HL-60 (cell line): ENCODE measurements around the gene CERS6.

Source experiments
- TF ChIP-seq, protein P1 (sequence below): IDR thresholded peaks from one replicate; pipeline ENCODE4 v1.5.1; 2011; ENCODE audit warnings: low read length, control low read depth, inconsistent platforms; ENCODE audit not compliant: insufficient read depth
- TF ChIP-seq, protein P2 (sequence below): IDR thresholded peaks from 2 replicates; pipeline ENCODE4 v1.6.1; 2012; ENCODE audit warnings: low read depth; ENCODE audit not compliant: insufficient replicate concordance

DNA sequence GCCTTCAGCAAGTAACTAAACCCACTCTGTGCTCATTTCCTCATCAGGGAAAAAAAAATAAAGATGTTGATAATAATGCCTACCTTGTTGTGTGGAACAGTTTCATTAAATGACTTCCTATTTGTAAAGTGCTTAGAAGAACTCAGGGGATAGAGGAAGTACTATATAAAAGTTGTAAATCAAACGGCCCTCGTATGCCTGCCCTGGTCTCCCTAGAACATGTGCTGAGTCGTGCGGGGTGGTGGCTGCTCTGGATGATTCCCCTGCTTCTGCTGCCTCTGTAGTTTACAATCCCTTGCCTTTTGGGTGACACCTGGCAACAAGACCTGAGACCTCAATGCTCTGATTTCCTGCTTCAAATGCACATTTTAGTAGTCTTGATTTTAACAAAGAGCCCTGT, 170.0 kb downstream of the CERS6 start:
- TF ChIP-seq, protein P1, sequence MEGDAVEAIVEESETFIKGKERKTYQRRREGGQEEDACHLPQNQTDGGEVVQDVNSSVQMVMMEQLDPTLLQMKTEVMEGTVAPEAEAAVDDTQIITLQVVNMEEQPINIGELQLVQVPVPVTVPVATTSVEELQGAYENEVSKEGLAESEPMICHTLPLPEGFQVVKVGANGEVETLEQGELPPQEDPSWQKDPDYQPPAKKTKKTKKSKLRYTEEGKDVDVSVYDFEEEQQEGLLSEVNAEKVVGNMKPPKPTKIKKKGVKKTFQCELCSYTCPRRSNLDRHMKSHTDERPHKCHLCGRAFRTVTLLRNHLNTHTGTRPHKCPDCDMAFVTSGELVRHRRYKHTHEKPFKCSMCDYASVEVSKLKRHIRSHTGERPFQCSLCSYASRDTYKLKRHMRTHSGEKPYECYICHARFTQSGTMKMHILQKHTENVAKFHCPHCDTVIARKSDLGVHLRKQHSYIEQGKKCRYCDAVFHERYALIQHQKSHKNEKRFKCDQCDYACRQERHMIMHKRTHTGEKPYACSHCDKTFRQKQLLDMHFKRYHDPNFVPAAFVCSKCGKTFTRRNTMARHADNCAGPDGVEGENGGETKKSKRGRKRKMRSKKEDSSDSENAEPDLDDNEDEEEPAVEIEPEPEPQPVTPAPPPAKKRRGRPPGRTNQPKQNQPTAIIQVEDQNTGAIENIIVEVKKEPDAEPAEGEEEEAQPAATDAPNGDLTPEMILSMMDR = no peak
- TF ChIP-seq, protein P2, sequence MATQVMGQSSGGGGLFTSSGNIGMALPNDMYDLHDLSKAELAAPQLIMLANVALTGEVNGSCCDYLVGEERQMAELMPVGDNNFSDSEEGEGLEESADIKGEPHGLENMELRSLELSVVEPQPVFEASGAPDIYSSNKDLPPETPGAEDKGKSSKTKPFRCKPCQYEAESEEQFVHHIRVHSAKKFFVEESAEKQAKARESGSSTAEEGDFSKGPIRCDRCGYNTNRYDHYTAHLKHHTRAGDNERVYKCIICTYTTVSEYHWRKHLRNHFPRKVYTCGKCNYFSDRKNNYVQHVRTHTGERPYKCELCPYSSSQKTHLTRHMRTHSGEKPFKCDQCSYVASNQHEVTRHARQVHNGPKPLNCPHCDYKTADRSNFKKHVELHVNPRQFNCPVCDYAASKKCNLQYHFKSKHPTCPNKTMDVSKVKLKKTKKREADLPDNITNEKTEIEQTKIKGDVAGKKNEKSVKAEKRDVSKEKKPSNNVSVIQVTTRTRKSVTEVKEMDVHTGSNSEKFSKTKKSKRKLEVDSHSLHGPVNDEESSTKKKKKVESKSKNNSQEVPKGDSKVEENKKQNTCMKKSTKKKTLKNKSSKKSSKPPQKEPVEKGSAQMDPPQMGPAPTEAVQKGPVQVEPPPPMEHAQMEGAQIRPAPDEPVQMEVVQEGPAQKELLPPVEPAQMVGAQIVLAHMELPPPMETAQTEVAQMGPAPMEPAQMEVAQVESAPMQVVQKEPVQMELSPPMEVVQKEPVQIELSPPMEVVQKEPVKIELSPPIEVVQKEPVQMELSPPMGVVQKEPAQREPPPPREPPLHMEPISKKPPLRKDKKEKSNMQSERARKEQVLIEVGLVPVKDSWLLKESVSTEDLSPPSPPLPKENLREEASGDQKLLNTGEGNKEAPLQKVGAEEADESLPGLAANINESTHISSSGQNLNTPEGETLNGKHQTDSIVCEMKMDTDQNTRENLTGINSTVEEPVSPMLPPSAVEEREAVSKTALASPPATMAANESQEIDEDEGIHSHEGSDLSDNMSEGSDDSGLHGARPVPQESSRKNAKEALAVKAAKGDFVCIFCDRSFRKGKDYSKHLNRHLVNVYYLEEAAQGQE = no peak
